ENCODE data around the gene GLO1.

GLO1 gene

GRCh38 chr6:38702558-38703397 is at the start of gene GLO1:
TSS of gene GLO1 (minus strand) at chr6:38703145. CDS start at chr6:38703054, 91 bp downstream.
- H3F3A ChIP-seq (ENCODE audit: insufficient read depth, low read length): no peaks in the 10 kb centered on the region
- no peaks in the 10 kb centered on the region for H4K20me1 ChIP-seq (ENCODE audit: insufficient read depth, low read length)
- peaks cover 32% of the 10 kb centered on the region for H3K36me3 ChIP-seq (ENCODE audit: insufficient read depth, low read length)
- peak within 1 kb of the TSS; percentile 44 for H3K27ac ChIP-seq (ENCODE audit: low read depth, low read length, poor library complexity, severe bottlenecking)
- H2AFZ ChIP-seq (ENCODE audit: low read length): peak within 1 kb of the TSS; percentile 4
- peak within 1 kb of the TSS; percentile 74 for H3K9ac ChIP-seq (ENCODE audit: low read length)
- TF ChIP-seq EZH2 (IDR thresholded peaks at IDR 0.05; ENCODE audit: borderline replicate concordance, low read length): no peak
- no peak for TF ChIP-seq CTCF (IDR thresholded peaks at IDR 0.05; ENCODE audit: low read length)
- no peaks in the 10 kb centered on the region; the same call in 1 of the 2 replicates for H3K27me3 ChIP-seq (ENCODE audit: insufficient read depth, low read length)
- H3K79me2 ChIP-seq (ENCODE audit: insufficient read depth, low read length): peaks cover 26% of the 10 kb centered on the region
- H3K4me2 ChIP-seq (ENCODE audit: low read length): peak within 1 kb of the TSS; percentile 73
- H3K4me3 ChIP-seq (ENCODE audit: low read depth, low read length, poor library complexity, severe bottlenecking): peak within 1 kb of the TSS; percentile 72
- peaks cover 4% of the 10 kb centered on the region for H3K9me3 ChIP-seq (ENCODE audit: low read length)
- no peaks in the 10 kb centered on the region for H3K9me2 ChIP-seq (ENCODE audit: low read depth, low read length)
- peaks cover 4% of the 10 kb centered on the region for H3K4me1 ChIP-seq (ENCODE audit: insufficient read depth, low read length, severe bottlenecking)

GRCh38 chr6:38750968-38751615 is 48.1 kb upstream of the GLO1 start:
- Histone ChIP-seq H3K9me3 (ENCODE audit: low read length) (no peaks in the 10 kb centered on the region), H3F3A (ENCODE audit: insufficient read depth, low read length) (no peaks in the 10 kb centered on the region), H3K4me1 (ENCODE audit: insufficient read depth, low read length, severe bottlenecking) (no peaks in the 10 kb centered on the region), H3K9ac (ENCODE audit: low read length) (no peak overlapping the region), H3K27ac (ENCODE audit: low read depth, low read length, poor library complexity, severe bottlenecking) (no peak overlapping the region), H4K20me1 (ENCODE audit: insufficient read depth, low read length) (no peaks in the 10 kb centered on the region), H2AFZ (ENCODE audit: low read length) (no peak overlapping the region), H3K27me3 (ENCODE audit: insufficient read depth, low read length) (no peaks in the 10 kb centered on the region), H3K4me3 (ENCODE audit: low read depth, low read length, poor library complexity, severe bottlenecking) (no peak overlapping the region), H3K79me2 (ENCODE audit: insufficient read depth, low read length) (no peaks in the 10 kb centered on the region), H3K4me2 (ENCODE audit: low read length) (no peak overlapping the region), H3K36me3 (ENCODE audit: insufficient read depth, low read length) (no peaks in the 10 kb centered on the region), H3K9me2 (ENCODE audit: low read depth, low read length) (no peaks in the 10 kb centered on the region)
- TF ChIP-seq EZH2 (IDR thresholded peaks at IDR 0.05; ENCODE audit: borderline replicate concordance, low read length): no peak
- TF ChIP-seq CTCF (IDR thresholded peaks at IDR 0.05; ENCODE audit: low read length): no peak

- no peak overlapping the region for H2AFZ ChIP-seq (ENCODE audit: low read length)
- no peak overlapping the region for H3K9ac ChIP-seq (ENCODE audit: low read length)
- H3K9me3 ChIP-seq (ENCODE audit: low read length): no peaks in the 10 kb centered on the region
- H4K20me1 ChIP-seq (ENCODE audit: insufficient read depth, low read length): no peaks in the 10 kb centered on the region
- no peaks in the 10 kb centered on the region for H3F3A ChIP-seq (ENCODE audit: insufficient read depth, low read length)
- no peaks in the 10 kb centered on the region for H3K4me1 ChIP-seq (ENCODE audit: insufficient read depth, low read length, severe bottlenecking)
- no peaks in the 10 kb centered on the region for H3K36me3 ChIP-seq (ENCODE audit: insufficient read depth, low read length)
- TF ChIP-seq CTCF (IDR thresholded peaks at IDR 0.05; ENCODE audit: low read length) (no peak), EZH2 (IDR thresholded peaks at IDR 0.05; ENCODE audit: borderline replicate concordance, low read length) (no peak)
- H3K79me2 ChIP-seq (ENCODE audit: insufficient read depth, low read length): no peaks in the 10 kb centered on the region
- no peaks in the 10 kb centered on the region for H3K27me3 ChIP-seq (ENCODE audit: insufficient read depth, low read length)
- no peak overlapping the region for H3K4me3 ChIP-seq (ENCODE audit: low read depth, low read length, poor library complexity, severe bottlenecking)
- no peaks in the 10 kb centered on the region for H3K9me2 ChIP-seq (ENCODE audit: low read depth, low read length)
- no peak overlapping the region for H3K4me2 ChIP-seq (ENCODE audit: low read length)
- no peak overlapping the region for H3K27ac ChIP-seq (ENCODE audit: low read depth, low read length, poor library complexity, severe bottlenecking)
Measured at GRCh38 chr6:38749473-38749872, 46.5 kb upstream of the GLO1 start.

Measured in OCI-LY1 (cell line).